Activated naive CD4-positive, alpha-beta T cell treated with anti-CD3 and anti-CD28 coated beads, Interleukin-2, amount 50 U/mL, for 24 hours (primary cell): ENCODE data around the gene IFNGR2.
"Not testable (repeated sequence)": the region's sequence is repeated elsewhere in the genome, so short reads cannot be mapped to it uniquely, and the experiment has no call there.

Experiments
- H3K27ac Mint-ChIP-seq: one replicate; pipeline ENCODE4 v1.8.0; 2021; ENCODE audit warnings: mild to moderate bottlenecking, mixed read lengths
- H3K27me3 Mint-ChIP-seq: one replicate; pipeline ENCODE4 v1.8.0; 2021; ENCODE audit warnings: mixed read lengths
- H3K36me3 Mint-ChIP-seq: one replicate; pipeline ENCODE4 v1.8.0; 2021; ENCODE audit warnings: mixed read lengths
- H3K4me1 Mint-ChIP-seq: one replicate; pipeline ENCODE4 v1.8.0; 2021; ENCODE audit warnings: mixed read lengths
- H3K4me3 Mint-ChIP-seq: one replicate; pipeline ENCODE4 v1.8.0; 2021; ENCODE audit warnings: mild to moderate bottlenecking, mixed read lengths
- H3K9me3 Mint-ChIP-seq: one replicate; pipeline ENCODE4 v1.8.0; 2021; ENCODE audit warnings: mixed read lengths

IFNGR2 gene

DNA sequence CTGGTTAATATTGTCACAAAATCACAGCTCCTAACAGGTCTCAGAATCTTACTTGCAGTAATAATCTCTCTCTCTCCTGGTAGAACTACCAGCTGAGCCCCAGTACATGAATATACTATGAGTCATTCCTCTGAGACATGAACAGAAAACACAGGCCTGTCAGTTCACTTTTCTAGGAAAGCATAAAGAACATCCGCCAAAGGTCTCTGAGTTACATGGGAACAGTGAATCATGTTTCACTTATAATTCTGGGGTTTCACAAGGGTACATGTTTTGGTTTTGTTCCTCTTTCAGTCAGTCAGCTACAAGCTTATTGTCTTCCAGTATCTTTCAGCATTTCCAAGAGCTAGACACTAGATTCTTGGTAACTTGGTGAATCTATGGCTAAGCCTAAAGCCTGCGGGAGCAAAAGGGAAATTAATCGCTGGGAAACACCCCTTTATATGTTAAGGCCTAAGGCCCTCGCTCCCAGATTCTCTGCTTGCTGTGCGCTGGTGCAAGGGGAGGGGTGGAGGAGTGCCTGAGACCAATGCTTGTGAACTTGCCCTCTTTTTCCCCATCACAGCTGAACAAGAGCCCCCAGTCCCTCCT is 31.7 kb downstream of the IFNGR2 start:
- Mint-ChIP-seq H3K36me3 (peaks cover 23% of the 10 kb centered on the region), H3K27me3 (no peaks in the 10 kb centered on the region), H3K4me1 (peaks cover 27% of the 10 kb centered on the region), H3K9me3 (no peaks in the 10 kb centered on the region), H3K4me3 (peak overlapping the region; percentile 70), H3K27ac (peak overlapping the region; percentile 95)

DNA sequence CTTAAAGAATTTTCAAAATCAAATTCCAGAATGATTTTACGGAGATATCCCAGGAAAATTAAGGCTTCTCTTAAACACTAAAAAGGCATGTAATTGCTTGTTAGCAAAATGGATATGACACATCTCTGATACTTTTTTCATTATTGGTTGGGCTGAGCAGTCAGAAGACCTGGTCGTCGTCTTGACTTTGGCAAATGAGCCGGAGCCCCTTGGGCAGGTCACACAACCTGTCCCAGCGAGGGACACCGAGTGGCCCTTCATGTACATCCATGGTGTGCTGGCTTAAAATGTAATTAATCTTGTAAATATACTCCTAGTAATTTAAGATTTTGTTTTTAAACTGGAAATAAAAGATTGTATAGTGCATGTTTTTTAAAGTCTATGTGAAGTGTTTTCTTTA is 33.9 kb downstream of the IFNGR2 start:
- no peaks in the 10 kb centered on the region for H3K27me3 Mint-ChIP-seq

DNA sequence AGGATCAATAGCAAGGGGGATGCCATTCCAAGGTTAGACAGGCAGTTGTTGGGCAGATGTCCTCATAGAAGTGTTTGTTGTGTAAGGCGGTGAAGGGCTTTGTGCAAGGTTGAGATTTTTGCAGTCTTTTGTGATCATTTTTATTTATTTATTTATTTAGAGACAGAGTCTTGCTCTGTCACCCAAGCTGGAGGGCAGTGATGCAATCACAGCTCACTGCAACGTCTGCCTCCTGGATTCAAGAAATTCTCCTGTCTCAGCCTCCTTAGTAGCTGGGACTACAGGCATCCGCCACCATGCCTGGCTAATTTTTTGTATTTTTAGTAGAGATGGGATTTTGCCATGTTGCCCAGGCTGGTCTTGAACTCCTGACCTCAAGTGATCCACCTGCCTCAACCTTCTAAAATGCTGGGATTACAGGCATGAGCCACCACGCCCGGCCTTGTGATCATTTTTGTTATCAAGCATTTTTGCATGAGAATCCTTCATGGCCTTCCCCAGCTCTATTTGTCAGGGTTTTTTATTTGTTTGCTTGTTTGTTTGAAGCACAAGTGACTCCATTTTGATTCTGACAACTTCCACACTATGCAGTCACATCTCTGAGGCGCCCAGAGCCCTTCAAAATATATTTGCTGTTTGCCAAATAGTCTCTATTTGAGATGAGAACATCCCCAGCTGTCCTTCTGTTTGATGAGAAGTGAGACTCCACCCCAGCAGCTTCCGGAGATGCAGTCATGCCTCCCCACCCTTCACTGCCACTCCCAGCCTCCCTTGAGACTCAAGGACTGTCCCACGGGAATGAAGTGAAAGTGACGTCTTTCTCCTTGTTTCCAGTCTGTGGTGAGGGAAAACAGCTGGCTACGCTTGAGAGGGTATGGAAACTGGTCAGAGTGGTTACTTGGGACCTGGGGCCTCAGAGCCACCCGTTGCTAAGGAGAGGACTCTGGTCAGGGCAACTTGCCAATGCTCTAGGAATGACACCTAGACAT is 38.6 kb downstream of the IFNGR2 start:
- Mint-ChIP-seq H3K9me3 (no peaks in the 10 kb centered on the region), H3K27ac (no peak overlapping the region), H3K27me3 (no peaks in the 10 kb centered on the region), H3K4me3 (no peak overlapping the region), H3K36me3 (peaks cover 7% of the 10 kb centered on the region), H3K4me1 (peaks cover 9% of the 10 kb centered on the region)

More for the DNA sequence above, 33.9 kb downstream of the IFNGR2 start:
- Mint-ChIP-seq H3K27ac (peak overlapping the region; percentile 59), H3K36me3 (peaks cover 20% of the 10 kb centered on the region), H3K9me3 (no peaks in the 10 kb centered on the region), H3K4me1 (peaks cover 31% of the 10 kb centered on the region), H3K4me3 (no peak overlapping the region)

- H3K36me3 Mint-ChIP-seq, result peaks cover 5% of the 10 kb centered on the region
- no peaks in the 10 kb centered on the region for H3K27me3 Mint-ChIP-seq
- no peak overlapping the region for H3K27ac Mint-ChIP-seq
- H3K4me3 Mint-ChIP-seq, result no peak overlapping the region
- H3K9me3 Mint-ChIP-seq, result no peaks in the 10 kb centered on the region
- peaks cover 9% of the 10 kb centered on the region for H3K4me1 Mint-ChIP-seq
These were observed 40.0 kb downstream of the IFNGR2 start for GRCh38 chr21:33443194-33443593.

GRCh38 chr21:33444499-33444898 is 41.3 kb downstream of the IFNGR2 start:
- Mint-ChIP-seq H3K27me3 (no peaks in the 10 kb centered on the region), H3K4me1 (peaks cover 9% of the 10 kb centered on the region), H3K4me3 (no peak overlapping the region), H3K9me3 (no peaks in the 10 kb centered on the region), H3K27ac (no peak overlapping the region), H3K36me3 (peaks cover 2% of the 10 kb centered on the region)

DNA sequence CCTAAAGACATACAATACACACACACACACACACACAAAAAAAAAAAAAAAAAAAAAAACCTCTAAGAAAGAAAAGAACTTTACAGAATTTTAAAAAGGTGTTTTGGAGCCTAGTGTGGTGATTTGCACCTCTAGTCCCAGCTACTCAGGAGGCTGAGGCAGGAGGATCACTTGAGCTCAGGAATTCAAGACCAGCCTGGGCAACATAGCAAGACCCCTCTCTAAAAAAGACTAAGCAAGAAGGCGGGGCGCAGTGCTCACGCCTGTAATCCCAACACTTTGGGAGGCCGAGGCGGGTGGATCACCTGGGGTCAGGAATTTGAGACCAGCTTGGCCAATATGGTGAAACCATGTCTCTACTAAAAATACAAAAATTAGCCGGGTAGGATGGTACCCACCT is 43.4 kb downstream of the IFNGR2 start:
- H3K36me3 Mint-ChIP-seq, H3K27ac Mint-ChIP-seq, H3K4me3 Mint-ChIP-seq, H3K27me3 Mint-ChIP-seq, H3K9me3 Mint-ChIP-seq, H3K4me1 Mint-ChIP-seq: not testable (repeated sequence)

DNA sequence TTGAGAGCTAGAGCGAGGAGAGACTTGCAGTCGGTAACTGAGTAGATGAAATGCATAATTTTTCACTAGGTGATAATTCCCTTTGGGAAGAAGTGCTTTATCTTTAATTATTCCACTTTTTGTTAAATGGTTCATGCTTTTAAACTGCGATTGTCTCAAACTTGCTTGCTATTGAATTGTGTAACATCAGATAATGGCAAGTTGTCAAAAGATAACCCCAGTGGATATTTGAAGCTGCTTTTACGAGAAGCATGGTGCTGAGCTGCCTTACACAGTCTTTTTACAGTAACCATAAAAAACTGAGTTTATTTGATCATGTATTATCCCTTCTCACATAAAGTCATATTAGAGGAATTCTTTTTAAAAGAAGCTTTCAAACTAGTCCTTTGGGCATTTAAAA is 46.4 kb downstream of the IFNGR2 start:
- H3K27me3 Mint-ChIP-seq, result no peaks in the 10 kb centered on the region
- no peak overlapping the region for H3K27ac Mint-ChIP-seq
- H3K9me3 Mint-ChIP-seq, result no peaks in the 10 kb centered on the region
- H3K4me3 Mint-ChIP-seq, result no peak overlapping the region
- H3K4me1 Mint-ChIP-seq, result peaks cover 4% of the 10 kb centered on the region
- H3K36me3 Mint-ChIP-seq, result peaks cover 6% of the 10 kb centered on the region

DNA sequence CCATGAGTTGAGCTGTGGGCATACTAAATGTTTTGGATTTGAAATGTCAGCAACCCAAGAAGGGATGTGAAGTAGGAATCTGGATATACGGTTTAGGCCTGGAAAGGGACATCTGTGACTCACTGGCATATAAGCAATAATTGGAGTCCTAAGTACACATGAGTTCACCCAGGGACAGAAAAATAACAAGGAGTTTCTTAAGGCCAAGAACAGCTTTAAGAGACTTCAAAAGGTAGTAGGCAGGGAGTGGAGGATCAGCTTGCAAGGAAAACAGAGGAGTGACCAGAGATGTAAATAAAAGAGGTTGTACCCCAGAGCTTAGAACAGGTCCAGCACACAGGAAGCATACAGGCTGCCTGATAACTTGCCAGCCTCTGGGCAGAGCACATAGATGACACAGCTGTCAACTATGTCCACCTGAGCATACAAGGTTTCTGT is 48.4 kb downstream of the IFNGR2 start:
- H3K4me3 Mint-ChIP-seq, result no peak overlapping the region
- H3K9me3 Mint-ChIP-seq, result no peaks in the 10 kb centered on the region
- no peak overlapping the region for H3K27ac Mint-ChIP-seq
- H3K4me1 Mint-ChIP-seq, result no peaks in the 10 kb centered on the region
- H3K27me3 Mint-ChIP-seq, result no peaks in the 10 kb centered on the region
- peaks cover 6% of the 10 kb centered on the region for H3K36me3 Mint-ChIP-seq

DNA sequence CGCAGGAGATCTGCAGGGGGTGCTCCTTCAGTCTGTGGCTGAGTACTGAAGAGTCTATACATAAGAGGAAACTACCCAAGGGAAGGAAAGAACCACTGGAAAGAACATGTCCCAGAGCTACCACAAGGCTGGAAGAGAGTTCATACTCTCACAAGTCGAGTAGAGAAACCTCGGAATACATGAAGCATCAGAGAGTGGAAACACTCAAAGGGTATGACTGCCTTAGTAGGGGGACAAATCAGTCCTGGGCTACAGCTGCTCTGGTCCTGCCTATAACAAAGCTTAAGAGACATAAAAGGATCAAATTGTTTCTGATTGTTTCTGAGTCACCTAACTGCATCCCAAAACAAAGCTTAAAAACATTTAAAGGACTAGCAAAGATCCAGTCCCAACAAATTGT is 49.1 kb downstream of the IFNGR2 start:
- Mint-ChIP-seq H3K36me3 (peaks cover 6% of the 10 kb centered on the region), H3K27ac (no peak overlapping the region), H3K4me1 (no peaks in the 10 kb centered on the region), H3K27me3 (no peaks in the 10 kb centered on the region), H3K9me3 (no peaks in the 10 kb centered on the region), H3K4me3 (no peak overlapping the region)

DNA sequence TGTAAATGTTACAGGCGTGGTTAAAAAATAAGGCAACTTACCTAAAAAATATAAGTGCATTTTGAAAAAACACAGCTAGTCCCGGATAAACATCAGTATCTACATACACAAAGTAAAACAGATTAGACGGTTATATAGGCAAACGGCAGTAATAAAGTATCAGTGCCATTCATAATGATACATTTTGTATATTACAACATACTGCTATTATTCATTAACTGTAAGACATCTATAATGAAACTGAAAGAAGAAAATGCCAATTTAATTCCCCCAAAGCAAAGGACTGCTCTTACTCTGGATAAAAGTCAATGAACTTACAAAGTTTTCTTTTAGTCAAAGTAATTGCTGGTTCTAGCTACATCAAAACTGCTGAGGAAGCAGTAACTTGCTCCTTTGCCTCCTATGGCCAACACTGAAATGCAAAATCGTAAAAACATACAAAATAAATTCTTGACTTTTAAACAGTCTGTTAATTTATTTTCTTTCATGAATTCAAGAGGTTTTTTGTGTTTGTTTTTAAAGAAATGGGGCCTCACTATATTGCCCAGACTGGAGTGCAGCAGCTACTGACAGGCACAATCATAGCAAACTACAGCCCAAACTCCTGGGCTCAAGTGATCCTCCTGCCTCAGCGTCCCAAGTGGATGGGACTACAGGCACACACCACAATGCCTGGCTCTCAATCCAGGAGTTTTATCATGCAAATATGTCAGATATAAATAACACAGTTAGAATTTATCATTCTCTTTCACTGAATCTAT is 52.7 kb downstream of the IFNGR2 start:
- Mint-ChIP-seq H3K27ac (no peak overlapping the region), H3K4me1 (no peaks in the 10 kb centered on the region), H3K36me3 (peaks cover 8% of the 10 kb centered on the region), H3K9me3 (no peaks in the 10 kb centered on the region), H3K4me3 (no peak overlapping the region), H3K27me3 (no peaks in the 10 kb centered on the region)

DNA sequence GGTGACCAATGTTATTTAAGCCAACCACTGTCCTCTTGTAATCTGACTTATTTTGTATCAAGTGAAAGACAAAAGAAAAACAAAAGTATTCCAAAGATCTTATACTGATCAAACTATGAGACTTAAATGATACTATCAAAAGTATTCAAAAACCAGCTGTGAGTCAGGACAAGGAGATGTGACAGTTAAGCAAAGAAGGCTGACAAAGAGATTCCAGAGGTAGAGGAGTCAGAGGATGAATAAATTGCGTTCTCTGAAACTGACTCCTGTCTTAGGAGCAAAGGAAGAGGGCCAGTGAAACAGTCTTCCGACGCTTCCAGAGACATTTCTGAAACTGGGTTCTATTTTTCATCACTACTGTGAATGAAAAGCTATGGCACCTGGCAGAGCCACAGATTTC is 55.6 kb downstream of the IFNGR2 start:
- Mint-ChIP-seq H3K27me3 (no peaks in the 10 kb centered on the region), H3K36me3 (peaks cover 4% of the 10 kb centered on the region), H3K4me1 (no peaks in the 10 kb centered on the region), H3K4me3 (no peak overlapping the region), H3K9me3 (no peaks in the 10 kb centered on the region), H3K27ac (no peak overlapping the region)

- Mint-ChIP-seq H3K4me3 (no peak overlapping the region), H3K9me3 (no peaks in the 10 kb centered on the region), H3K4me1 (no peaks in the 10 kb centered on the region), H3K27ac (no peak overlapping the region), H3K36me3 (peaks cover 4% of the 10 kb centered on the region), H3K27me3 (no peaks in the 10 kb centered on the region)
These were observed 58.5 kb downstream of the IFNGR2 start for GRCh38 chr21:33461538-33462250.

DNA sequence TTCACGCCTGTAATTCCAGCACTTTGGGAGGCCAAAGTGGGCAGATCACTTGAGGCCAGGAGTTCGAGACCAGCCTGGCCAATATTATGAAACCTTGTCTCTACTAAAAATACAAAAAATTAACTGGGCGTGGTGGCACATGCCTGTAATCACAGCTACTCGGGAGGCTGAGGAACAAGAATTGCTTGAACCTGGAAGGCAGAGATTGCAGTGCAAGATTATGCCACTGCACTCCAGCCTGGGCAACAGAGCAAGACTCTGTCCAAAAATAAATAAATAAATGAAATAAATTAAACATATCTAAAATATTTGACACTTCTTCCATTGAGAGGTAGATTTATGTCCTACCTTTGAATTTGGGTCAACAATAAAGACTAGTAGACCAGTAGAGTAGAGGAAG is 66.0 kb downstream of the IFNGR2 start:
- not testable (repeated sequence) for H3K4me3 Mint-ChIP-seq, H3K36me3 Mint-ChIP-seq, H3K27ac Mint-ChIP-seq, H3K9me3 Mint-ChIP-seq, H3K27me3 Mint-ChIP-seq
- peaks cover 20% of the 10 kb centered on the region for H3K4me1 Mint-ChIP-seq

DNA sequence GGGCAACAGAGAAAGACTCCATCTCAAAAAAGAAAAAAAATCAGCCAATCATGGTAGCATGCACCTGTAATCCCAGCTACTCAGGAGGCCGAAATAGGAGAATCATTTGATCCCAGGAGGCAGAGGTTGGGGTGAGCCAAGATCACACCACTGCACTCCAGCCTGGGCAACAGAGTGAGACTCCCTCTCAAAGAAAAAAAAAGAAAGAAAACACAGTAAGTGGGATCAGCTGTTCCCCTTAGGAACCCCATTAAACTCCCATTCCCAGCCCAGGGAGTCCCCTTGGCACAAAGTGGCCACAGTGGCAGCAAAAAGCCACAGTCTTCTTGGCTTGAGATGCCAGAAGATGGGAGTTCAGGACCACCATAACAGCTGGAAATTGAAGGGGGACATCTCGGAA is 67.5 kb downstream of the IFNGR2 start:
- no peak overlapping the region for H3K4me3 Mint-ChIP-seq

DNA sequence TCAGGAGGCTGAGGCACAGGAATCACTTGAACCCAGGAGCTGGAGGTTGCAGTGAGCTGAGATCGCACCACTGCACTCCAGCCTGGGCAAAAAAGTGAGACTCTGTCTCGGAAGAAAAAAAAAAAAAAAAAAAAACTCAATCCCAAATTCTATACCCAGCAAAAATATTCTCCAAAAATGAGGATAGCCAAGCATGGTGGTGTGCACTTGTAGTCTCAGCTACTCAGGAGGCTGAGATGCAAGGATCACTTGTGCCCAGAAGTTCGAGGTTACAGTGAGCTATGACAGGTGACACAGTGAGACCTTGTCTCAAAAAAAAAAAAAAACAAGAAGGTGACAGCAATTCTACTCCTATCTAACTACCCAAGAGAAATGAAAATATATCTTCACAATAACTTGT is 70.1 kb downstream of the IFNGR2 start:
- Mint-ChIP-seq H3K4me1 (peaks cover 29% of the 10 kb centered on the region), H3K27ac (no peak overlapping the region), H3K27me3 (no peaks in the 10 kb centered on the region), H3K9me3 (no peaks in the 10 kb centered on the region), H3K36me3 (peaks cover 5% of the 10 kb centered on the region), H3K4me3 (no peak overlapping the region)

More for the DNA sequence above, 67.5 kb downstream of the IFNGR2 start:
- Mint-ChIP-seq H3K27me3 (no peaks in the 10 kb centered on the region), H3K27ac (no peak overlapping the region), H3K36me3 (peaks cover 5% of the 10 kb centered on the region), H3K9me3 (no peaks in the 10 kb centered on the region), H3K4me1 (peaks cover 20% of the 10 kb centered on the region)
